ENCODE results near the gene GALNT18. TPM values are rescaled to one million over a fixed set of nuclear protein-coding genes. Genes with fewer than 3 reads are reported as not detected.

Gene GALNT18
- total RNA-seq, 1 experiment from 2014 or later: 9.2 TPM

GRCh38 chr11:11471201-11471600, 150.6 kb downstream of the GALNT18 start:
- Mint-ChIP-seq H3K27me3 (ENCODE audit: unreplicated experiment) (no peaks in the 10 kb centered on the region), H3K4me1 (ENCODE audit: low read depth, unreplicated experiment) (peaks cover 9% of the 10 kb centered on the region), H3K4me3 (ENCODE audit: low read depth, unreplicated experiment) (no peak overlapping the region), H3K36me3 (ENCODE audit: insufficient read depth, unreplicated experiment) (no peaks in the 10 kb centered on the region), H3K9me3 (ENCODE audit: low read depth, unreplicated experiment) (peaks cover 3% of the 10 kb centered on the region), H3K27ac (ENCODE audit: unreplicated experiment) (no peak overlapping the region)
- intact Hi-C loops (cut with micrococcal nuclease; ENCODE audit: unreplicated experiment): no loop called here
- no TSS peak for BruUV-seq (replicated peaks)
- no peak for DNase-seq
- CTCF ChIA-PET: no interaction called here
- no peak for TF ChIP-seq CTCF (IDR thresholded peaks at IDR 0.05; ENCODE audit: unreplicated experiment)

GRCh38 chr11:11468954-11469353, 152.9 kb downstream of the GALNT18 start:
- Mint-ChIP-seq H3K27ac (ENCODE audit: unreplicated experiment) (no peak overlapping the region), H3K9me3 (ENCODE audit: low read depth, unreplicated experiment) (peaks cover 3% of the 10 kb centered on the region), H3K4me1 (ENCODE audit: low read depth, unreplicated experiment) (peaks cover 9% of the 10 kb centered on the region), H3K27me3 (ENCODE audit: unreplicated experiment) (no peaks in the 10 kb centered on the region), H3K36me3 (ENCODE audit: insufficient read depth, unreplicated experiment) (no peaks in the 10 kb centered on the region), H3K4me3 (ENCODE audit: low read depth, unreplicated experiment) (no peak overlapping the region)
- CTCF ChIA-PET: no interaction called here
- TF ChIP-seq CTCF (IDR thresholded peaks at IDR 0.05; ENCODE audit: unreplicated experiment): no peak
- BruUV-seq (replicated peaks): no TSS peak
- intact Hi-C loops (cut with micrococcal nuclease; ENCODE audit: unreplicated experiment): no loop called here
- DNase-seq: no peak

GRCh38 chr11:11467312-11467711, 154.5 kb downstream of the GALNT18 start:
- TF ChIP-seq CTCF (IDR thresholded peaks at IDR 0.05; ENCODE audit: unreplicated experiment): no peak
- Mint-ChIP-seq H3K4me3 (ENCODE audit: low read depth, unreplicated experiment) (no peak overlapping the region), H3K27ac (ENCODE audit: unreplicated experiment) (no peak overlapping the region), H3K36me3 (ENCODE audit: insufficient read depth, unreplicated experiment) (no peaks in the 10 kb centered on the region), H3K4me1 (ENCODE audit: low read depth, unreplicated experiment) (peaks cover 9% of the 10 kb centered on the region), H3K27me3 (ENCODE audit: unreplicated experiment) (no peaks in the 10 kb centered on the region), H3K9me3 (ENCODE audit: low read depth, unreplicated experiment) (peaks cover 3% of the 10 kb centered on the region)
- no TSS peak for BruUV-seq (replicated peaks)
- no peak for DNase-seq
- intact Hi-C loops (cut with micrococcal nuclease; ENCODE audit: unreplicated experiment): no loop called here
- CTCF ChIA-PET: no interaction called here

- H3K4me1 Mint-ChIP-seq (ENCODE audit: low read depth, unreplicated experiment): no peaks in the 10 kb centered on the region
- H3K9me3 Mint-ChIP-seq (ENCODE audit: low read depth, unreplicated experiment): no peaks in the 10 kb centered on the region
- no peak for DNase-seq
- BruUV-seq (replicated peaks): no TSS peak
- no peak for TF ChIP-seq CTCF (IDR thresholded peaks at IDR 0.05; ENCODE audit: unreplicated experiment)
- intact Hi-C loops (cut with micrococcal nuclease; ENCODE audit: unreplicated experiment): no loop called here
- no peaks in the 10 kb centered on the region for H3K36me3 Mint-ChIP-seq (ENCODE audit: insufficient read depth, unreplicated experiment)
- H3K27ac Mint-ChIP-seq (ENCODE audit: unreplicated experiment): no peak overlapping the region
- H3K27me3 Mint-ChIP-seq (ENCODE audit: unreplicated experiment): no peaks in the 10 kb centered on the region
- no peak overlapping the region for H3K4me3 Mint-ChIP-seq (ENCODE audit: low read depth, unreplicated experiment)
- CTCF ChIA-PET: no interaction called here
Measured at GRCh38 chr11:11464555-11464954, 157.2 kb downstream of the GALNT18 start.

- no peak for DNase-seq
- Mint-ChIP-seq H3K4me3 (ENCODE audit: low read depth, unreplicated experiment) (no peak overlapping the region), H3K27ac (ENCODE audit: unreplicated experiment) (no peak overlapping the region), H3K4me1 (ENCODE audit: low read depth, unreplicated experiment) (no peaks in the 10 kb centered on the region), H3K9me3 (ENCODE audit: low read depth, unreplicated experiment) (no peaks in the 10 kb centered on the region), H3K27me3 (ENCODE audit: unreplicated experiment) (no peaks in the 10 kb centered on the region), H3K36me3 (ENCODE audit: insufficient read depth, unreplicated experiment) (no peaks in the 10 kb centered on the region)
- intact Hi-C loops (cut with micrococcal nuclease; ENCODE audit: unreplicated experiment): no loop called here
- TF ChIP-seq CTCF (IDR thresholded peaks at IDR 0.05; ENCODE audit: unreplicated experiment): no peak
- CTCF ChIA-PET: no interaction called here
- BruUV-seq (replicated peaks): no TSS peak
Measured at GRCh38 chr11:11463405-11463804, 158.4 kb downstream of the GALNT18 start.

Data from Calu3 (cell line).